ENCODE measurements around the gene FAM184B. TPM values are rescaled to one million over a fixed set of nuclear protein-coding genes. Genes with fewer than 3 reads are reported as not detected.

FAM184B gene
- total and polyA plus RNA-seq, 2 experiments from 2014 or later = 0.11 to 0.49 TPM

DNA sequence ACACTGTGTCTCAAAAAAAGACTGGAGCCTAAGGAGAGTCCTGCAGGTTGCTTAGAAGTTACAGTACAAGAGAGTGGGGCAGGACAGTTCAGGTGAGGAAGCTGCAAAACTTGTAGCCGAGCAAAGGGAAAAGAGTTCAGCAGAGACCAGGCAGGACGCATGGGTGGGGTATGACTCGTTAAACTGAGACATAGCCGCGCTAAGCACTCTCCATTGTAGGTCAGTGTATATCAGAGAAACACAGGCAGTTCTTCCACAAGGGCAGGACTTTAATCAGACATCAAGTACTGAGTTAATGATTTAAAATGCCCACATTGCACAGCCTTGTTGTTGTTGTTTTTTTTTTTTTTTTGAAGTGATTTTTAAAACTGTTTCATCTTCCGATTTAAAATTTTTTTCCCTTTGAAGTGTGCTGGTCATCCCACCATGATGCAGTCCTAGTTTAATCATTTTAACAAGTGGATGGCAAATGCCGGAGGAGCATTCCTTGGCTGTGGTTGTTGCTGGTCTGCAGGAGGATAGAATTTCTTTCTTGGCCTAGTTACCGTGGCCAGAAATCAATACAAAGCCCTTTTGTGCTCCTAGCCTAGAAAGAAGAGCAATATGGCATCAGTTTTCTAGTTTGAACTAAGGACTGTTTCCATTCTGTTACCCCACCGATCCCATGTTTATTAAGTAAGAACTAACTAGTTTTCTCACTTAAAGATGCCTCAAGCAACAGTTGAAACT is 194.2 kb downstream of the FAM184B start:
- Histone ChIP-seq H3K36me3 (ENCODE audit: insufficient read depth) (peaks cover 27% of the 10 kb centered on the region), H4K20me1 (replicated peaks; ENCODE audit: insufficient read depth) (no peaks in the 10 kb centered on the region; the same call in 1 of the 2 replicates), H3K4me1 (ENCODE audit: insufficient read depth) (no peaks in the 10 kb centered on the region), H3K79me2 (replicated peaks; ENCODE audit: insufficient read depth) (no peaks in the 10 kb centered on the region; the same call in 1 of the 2 replicates), H3K4me2 (no peak overlapping the region), H3K4me3 (no peak overlapping the region), H2AFZ (no peak overlapping the region), H3K27me3 (ENCODE audit: insufficient read depth) (no peaks in the 10 kb centered on the region), H3K9me2 (ENCODE audit: insufficient read depth) (no peaks in the 10 kb centered on the region), H3K27ac (ENCODE audit: low read depth) (no peak overlapping the region), H3F3A (replicated peaks; ENCODE audit: low read depth) (no peaks in the 10 kb centered on the region)
- Mint-ChIP-seq H3K4me3 (no peak overlapping the region), H3K36me3 (ENCODE audit: low read depth) (peaks cover 76% of the 10 kb centered on the region), H3K9me3 (no peaks in the 10 kb centered on the region), H3K27ac (0 out of 2 replicates have a peak overlapping the region, but pooled peaks have one; percentile 48), H3K27me3 (ENCODE audit: insufficient read depth, low read depth, poor library complexity) (peaks cover 3% of the 10 kb centered on the region), H3K4me1 (peaks cover 18% of the 10 kb centered on the region)
- no peak for ATAC-seq
- DNase-seq (ENCODE audit: low spot score) = no peak
- TF ChIP-seq, protein P1, sequence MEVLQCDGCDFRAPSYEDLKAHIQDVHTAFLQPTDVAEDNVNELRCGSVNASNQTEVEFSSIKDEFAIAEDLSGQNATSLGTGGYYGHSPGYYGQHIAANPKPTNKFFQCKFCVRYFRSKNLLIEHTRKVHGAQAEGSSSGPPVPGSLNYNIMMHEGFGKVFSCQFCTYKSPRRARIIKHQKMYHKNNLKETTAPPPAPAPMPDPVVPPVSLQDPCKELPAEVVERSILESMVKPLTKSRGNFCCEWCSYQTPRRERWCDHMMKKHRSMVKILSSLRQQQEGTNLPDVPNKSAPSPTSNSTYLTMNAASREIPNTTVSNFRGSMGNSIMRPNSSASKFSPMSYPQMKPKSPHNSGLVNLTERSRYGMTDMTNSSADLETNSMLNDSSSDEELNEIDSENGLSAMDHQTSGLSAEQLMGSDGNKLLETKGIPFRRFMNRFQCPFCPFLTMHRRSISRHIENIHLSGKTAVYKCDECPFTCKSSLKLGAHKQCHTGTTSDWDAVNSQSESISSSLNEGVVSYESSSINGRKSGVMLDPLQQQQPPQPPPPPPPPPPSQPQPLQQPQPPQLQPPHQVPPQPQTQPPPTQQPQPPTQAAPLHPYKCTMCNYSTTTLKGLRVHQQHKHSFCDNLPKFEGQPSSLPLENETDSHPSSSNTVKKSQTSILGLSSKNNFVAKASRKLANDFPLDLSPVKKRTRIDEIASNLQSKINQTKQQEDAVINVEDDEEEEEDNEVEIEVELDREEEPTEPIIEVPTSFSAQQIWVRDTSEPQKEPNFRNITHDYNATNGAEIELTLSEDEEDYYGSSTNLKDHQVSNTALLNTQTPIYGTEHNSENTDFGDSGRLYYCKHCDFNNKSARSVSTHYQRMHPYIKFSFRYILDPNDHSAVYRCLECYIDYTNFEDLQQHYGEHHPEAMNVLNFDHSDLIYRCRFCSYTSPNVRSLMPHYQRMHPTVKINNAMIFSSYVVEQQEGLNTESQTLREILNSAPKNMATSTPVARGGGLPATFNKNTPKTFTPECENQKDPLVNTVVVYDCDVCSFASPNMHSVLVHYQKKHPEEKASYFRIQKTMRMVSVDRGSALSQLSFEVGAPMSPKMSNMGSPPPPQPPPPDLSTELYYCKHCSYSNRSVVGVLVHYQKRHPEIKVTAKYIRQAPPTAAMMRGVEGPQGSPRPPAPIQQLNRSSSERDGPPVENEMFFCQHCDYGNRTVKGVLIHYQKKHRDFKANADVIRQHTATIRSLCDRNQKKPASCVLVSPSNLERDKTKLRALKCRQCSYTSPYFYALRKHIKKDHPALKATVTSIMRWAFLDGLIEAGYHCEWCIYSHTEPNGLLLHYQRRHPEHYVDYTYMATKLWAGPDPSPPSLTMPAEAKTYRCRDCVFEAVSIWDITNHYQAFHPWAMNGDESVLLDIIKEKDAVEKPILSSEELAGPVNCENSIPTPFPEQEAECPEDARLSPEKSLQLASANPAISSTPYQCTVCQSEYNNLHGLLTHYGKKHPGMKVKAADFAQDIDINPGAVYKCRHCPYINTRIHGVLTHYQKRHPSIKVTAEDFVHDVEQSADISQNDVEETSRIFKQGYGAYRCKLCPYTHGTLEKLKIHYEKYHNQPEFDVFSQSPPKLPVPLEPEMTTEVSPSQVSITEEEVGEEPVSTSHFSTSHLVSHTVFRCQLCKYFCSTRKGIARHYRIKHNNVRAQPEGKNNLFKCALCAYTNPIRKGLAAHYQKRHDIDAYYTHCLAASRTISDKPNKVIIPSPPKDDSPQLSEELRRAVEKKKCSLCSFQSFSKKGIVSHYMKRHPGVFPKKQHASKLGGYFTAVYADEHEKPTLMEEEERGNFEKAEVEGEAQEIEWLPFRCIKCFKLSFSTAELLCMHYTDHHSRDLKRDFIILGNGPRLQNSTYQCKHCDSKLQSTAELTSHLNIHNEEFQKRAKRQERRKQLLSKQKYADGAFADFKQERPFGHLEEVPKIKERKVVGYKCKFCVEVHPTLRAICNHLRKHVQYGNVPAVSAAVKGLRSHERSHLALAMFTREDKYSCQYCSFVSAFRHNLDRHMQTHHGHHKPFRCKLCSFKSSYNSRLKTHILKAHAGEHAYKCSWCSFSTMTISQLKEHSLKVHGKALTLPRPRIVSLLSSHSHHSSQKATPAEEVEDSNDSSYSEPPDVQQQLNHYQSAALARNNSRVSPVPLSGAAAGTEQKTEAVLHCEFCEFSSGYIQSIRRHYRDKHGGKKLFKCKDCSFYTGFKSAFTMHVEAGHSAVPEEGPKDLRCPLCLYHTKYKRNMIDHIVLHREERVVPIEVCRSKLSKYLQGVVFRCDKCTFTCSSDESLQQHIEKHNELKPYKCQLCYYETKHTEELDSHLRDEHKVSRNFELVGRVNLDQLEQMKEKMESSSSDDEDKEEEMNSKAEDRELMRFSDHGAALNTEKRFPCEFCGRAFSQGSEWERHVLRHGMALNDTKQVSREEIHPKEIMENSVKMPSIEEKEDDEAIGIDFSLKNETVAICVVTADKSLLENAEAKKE (CRISPR knock-in tag; IDR thresholded peaks at IDR 0.05) = no peak
- TF ChIP-seq, protein P2, sequence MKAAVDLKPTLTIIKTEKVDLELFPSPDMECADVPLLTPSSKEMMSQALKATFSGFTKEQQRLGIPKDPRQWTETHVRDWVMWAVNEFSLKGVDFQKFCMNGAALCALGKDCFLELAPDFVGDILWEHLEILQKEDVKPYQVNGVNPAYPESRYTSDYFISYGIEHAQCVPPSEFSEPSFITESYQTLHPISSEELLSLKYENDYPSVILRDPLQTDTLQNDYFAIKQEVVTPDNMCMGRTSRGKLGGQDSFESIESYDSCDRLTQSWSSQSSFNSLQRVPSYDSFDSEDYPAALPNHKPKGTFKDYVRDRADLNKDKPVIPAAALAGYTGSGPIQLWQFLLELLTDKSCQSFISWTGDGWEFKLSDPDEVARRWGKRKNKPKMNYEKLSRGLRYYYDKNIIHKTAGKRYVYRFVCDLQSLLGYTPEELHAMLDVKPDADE (IDR thresholded peaks at IDR 0.05) = no peak
- TF ChIP-seq, protein P3, sequence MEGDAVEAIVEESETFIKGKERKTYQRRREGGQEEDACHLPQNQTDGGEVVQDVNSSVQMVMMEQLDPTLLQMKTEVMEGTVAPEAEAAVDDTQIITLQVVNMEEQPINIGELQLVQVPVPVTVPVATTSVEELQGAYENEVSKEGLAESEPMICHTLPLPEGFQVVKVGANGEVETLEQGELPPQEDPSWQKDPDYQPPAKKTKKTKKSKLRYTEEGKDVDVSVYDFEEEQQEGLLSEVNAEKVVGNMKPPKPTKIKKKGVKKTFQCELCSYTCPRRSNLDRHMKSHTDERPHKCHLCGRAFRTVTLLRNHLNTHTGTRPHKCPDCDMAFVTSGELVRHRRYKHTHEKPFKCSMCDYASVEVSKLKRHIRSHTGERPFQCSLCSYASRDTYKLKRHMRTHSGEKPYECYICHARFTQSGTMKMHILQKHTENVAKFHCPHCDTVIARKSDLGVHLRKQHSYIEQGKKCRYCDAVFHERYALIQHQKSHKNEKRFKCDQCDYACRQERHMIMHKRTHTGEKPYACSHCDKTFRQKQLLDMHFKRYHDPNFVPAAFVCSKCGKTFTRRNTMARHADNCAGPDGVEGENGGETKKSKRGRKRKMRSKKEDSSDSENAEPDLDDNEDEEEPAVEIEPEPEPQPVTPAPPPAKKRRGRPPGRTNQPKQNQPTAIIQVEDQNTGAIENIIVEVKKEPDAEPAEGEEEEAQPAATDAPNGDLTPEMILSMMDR (conservative IDR thresholded peaks at IDR 0.05; ENCODE audit: low read depth in 2 of 2) = no peak
- TF ChIP-seq, protein P4, sequence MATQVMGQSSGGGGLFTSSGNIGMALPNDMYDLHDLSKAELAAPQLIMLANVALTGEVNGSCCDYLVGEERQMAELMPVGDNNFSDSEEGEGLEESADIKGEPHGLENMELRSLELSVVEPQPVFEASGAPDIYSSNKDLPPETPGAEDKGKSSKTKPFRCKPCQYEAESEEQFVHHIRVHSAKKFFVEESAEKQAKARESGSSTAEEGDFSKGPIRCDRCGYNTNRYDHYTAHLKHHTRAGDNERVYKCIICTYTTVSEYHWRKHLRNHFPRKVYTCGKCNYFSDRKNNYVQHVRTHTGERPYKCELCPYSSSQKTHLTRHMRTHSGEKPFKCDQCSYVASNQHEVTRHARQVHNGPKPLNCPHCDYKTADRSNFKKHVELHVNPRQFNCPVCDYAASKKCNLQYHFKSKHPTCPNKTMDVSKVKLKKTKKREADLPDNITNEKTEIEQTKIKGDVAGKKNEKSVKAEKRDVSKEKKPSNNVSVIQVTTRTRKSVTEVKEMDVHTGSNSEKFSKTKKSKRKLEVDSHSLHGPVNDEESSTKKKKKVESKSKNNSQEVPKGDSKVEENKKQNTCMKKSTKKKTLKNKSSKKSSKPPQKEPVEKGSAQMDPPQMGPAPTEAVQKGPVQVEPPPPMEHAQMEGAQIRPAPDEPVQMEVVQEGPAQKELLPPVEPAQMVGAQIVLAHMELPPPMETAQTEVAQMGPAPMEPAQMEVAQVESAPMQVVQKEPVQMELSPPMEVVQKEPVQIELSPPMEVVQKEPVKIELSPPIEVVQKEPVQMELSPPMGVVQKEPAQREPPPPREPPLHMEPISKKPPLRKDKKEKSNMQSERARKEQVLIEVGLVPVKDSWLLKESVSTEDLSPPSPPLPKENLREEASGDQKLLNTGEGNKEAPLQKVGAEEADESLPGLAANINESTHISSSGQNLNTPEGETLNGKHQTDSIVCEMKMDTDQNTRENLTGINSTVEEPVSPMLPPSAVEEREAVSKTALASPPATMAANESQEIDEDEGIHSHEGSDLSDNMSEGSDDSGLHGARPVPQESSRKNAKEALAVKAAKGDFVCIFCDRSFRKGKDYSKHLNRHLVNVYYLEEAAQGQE (IDR thresholded peaks at IDR 0.05; ENCODE audit: unreplicated experiment) = no peak
- no peak for TF ChIP-seq EZH2 (IDR thresholded peaks at IDR 0.05; ENCODE audit: low read depth, unreplicated experiment)
- TF ChIP-seq POLR2AphosphoS5 (IDR thresholded peaks at IDR 0.05; ENCODE audit: low read depth) = no peak
- TF ChIP-seq ZNF331 (CRISPR knock-in tag; IDR thresholded peaks at IDR 0.05; ENCODE audit: low read depth) = no peak
- TF ChIP-seq NANOG (IDR thresholded peaks at IDR 0.05; ENCODE audit: borderline replicate concordance) = no peak
- TF ChIP-seq CREB1 (CRISPR knock-in tag; IDR thresholded peaks at IDR 0.05; ENCODE audit: low read depth) = no peak
- no peak for TF ChIP-seq EZH2phosphoT487 (IDR thresholded peaks at IDR 0.05; ENCODE audit: unreplicated experiment)

All from GM23338 (cell line).